SK-N-SH (cell line): Measurements from ENCODE around the gene MYO16. TPM values are rescaled to one million over a fixed set of nuclear protein-coding genes. Genes with fewer than 3 reads are reported as not detected.

Experiments
- CTCF ChIA-PET: fragments of 300-600, 350-600 bp; formaldehyde crosslinking; extraction: SDS; loops from one replicate; lab custom pipeline; 2021; lab: Yijun Ruan, JAX
- POLR2A ChIA-PET: fragments of 350-600 bp; sonication (Branson Sonifier 250); formaldehyde crosslinking; extraction: SDS; loops from one replicate; lab custom pipeline; 2020; ENCODE audit warnings: antibody characterized with exemption, inconsistent platforms; lab: Yijun Ruan, JAX
- DNase-seq: peaks from one replicate; pipeline ENCODE4 v3.0.0; 2012
- H2AFZ ChIP-seq: fragments of 200-600 bp; sonication (generic); 2 replicates; pipeline ENCODE4 v1.8.1; 2016; ENCODE audit warnings: antibody characterized with exemption, mild to moderate bottlenecking, low read depth
- H3F3A ChIP-seq: fragments of 200-600 bp; sonication (generic); replicated peaks from 2 replicates; pipeline ENCODE3; 2016; ENCODE audit warnings: antibody characterized with exemption, mild to moderate bottlenecking; ENCODE audit not compliant: insufficient read depth
- H3K27ac ChIP-seq, 2 experiments: fragments of 200-500 bp in 1 of 2; fragments of 200-600 bp in 1 of 2; sonication (Bioruptor generic) in 1 of 2; sonication (generic), shearing (Covaris generic) in 1 of 2; 2 replicates each; pipeline versions ENCODE4 v1.5.1 to v1.6.1; 2014 to 2016; ENCODE audit warnings: low read depth in 2 of 2, inconsistent platforms in 1 of 2, low read length in 1 of 2, mild to moderate bottlenecking in 1 of 2, mixed read lengths in 1 of 2
- H3K27me3 ChIP-seq: fragments of 200-600 bp; sonication (generic), shearing (Covaris generic); 2 replicates; pipeline ENCODE4 v1.6.1; 2016; ENCODE audit warnings: mixed run types; ENCODE audit not compliant: insufficient read depth
- H3K36me3 ChIP-seq, 2 experiments: fragments of 200-500 bp in 1 of 2; fragments of 200-600 bp in 1 of 2; sonication (Bioruptor generic) in 1 of 2; sonication (generic) in 1 of 2; replicated peaks in 1 of 2; 2 replicates each; pipeline versions ENCODE3 to v1.5.1; 2014 to 2016; ENCODE audit warnings: low read length in 1 of 2, mild to moderate bottlenecking in 1 of 2; ENCODE audit not compliant: insufficient read depth in 2 of 2, control insufficient read depth in 1 of 2
- H3K4me1 ChIP-seq, 2 experiments: fragments of 200-500 bp in 1 of 2; fragments of 200-600 bp in 1 of 2; sonication (Bioruptor generic) in 1 of 2; sonication (generic), shearing (Covaris generic) in 1 of 2; 2 replicates each; pipeline versions ENCODE4 v1.5.1 to v1.6.1; 2014 to 2016; ENCODE audit warnings: low read depth in 1 of 2, low read length in 1 of 2, mixed run types in 1 of 2; ENCODE audit not compliant: insufficient read depth in 2 of 2, control insufficient read depth in 1 of 2
- H3K4me2 ChIP-seq: fragments of 200-600 bp; sonication (generic), shearing (Covaris generic); 2 replicates; pipeline ENCODE4 v1.6.1; 2017; ENCODE audit warnings: mixed run types
- H3K4me3 ChIP-seq, 2 experiments: fragments of 200-500 bp in 1 of 2; fragments of 200-600 bp in 1 of 2; sonication (Bioruptor generic) in 1 of 2; sonication (generic), shearing (Covaris generic) in 1 of 2; 2 replicates each; pipeline versions ENCODE4 v1.5.1 to v1.8.1; 2014 to 2016; ENCODE audit warnings: low read depth in 2 of 2, inconsistent platforms in 1 of 2, low read length in 1 of 2, mild to moderate bottlenecking in 1 of 2, mixed read lengths in 1 of 2, moderate library complexity in 1 of 2
- H3K79me2 ChIP-seq: fragments of 200-600 bp; sonication (generic); 2 replicates; pipeline ENCODE4 v1.8.1; 2017; ENCODE audit warnings: mild to moderate bottlenecking; ENCODE audit not compliant: insufficient read depth
- H3K9ac ChIP-seq: fragments of 200-600 bp; sonication (generic); 2 replicates; pipeline ENCODE4 v1.6.1; 2017; ENCODE audit warnings: mixed run types
- H3K9me2 ChIP-seq: fragments of 200-600 bp; sonication (generic); 2 replicates; pipeline ENCODE4 v1.6.1; 2017; ENCODE audit warnings: mixed run types
- H3K9me3 ChIP-seq: fragments of 200-600 bp; sonication (generic); 2 replicates; pipeline ENCODE4 v1.6.1; 2017; ENCODE audit warnings: mixed run types, mild to moderate bottlenecking, moderate library complexity
- H4K20me1 ChIP-seq: fragments of 200-600 bp; sonication (generic); 2 replicates; pipeline ENCODE4 v1.6.1; 2017; ENCODE audit warnings: mild to moderate bottlenecking, mixed run types; ENCODE audit not compliant: insufficient read depth
- CHD2 ChIP-seq: fragments of 150-350 bp; IDR thresholded peaks from 2 replicates; pipeline ENCODE4 v1.6.1; 2018; ENCODE audit warnings: low read length; ENCODE audit not compliant: partially characterized antibody
- ELF1 ChIP-seq: IDR thresholded peaks from 2 replicates; pipeline ENCODE4 v1.4.0; 2012
- EP300 ChIP-seq, 2 experiments: IDR thresholded peaks; 2 replicates each; pipeline versions ENCODE4 v1.4.0 to v1.6.1; 2012; ENCODE audit warnings: borderline replicate concordance in 1 of 2, low read depth in 1 of 2, low read length in 1 of 2
- FOSL2 ChIP-seq: IDR thresholded peaks from 2 replicates; pipeline ENCODE4 v1.4.0; 2012; ENCODE audit warnings: low read depth, mild to moderate bottlenecking, moderate library complexity, borderline replicate concordance
- FOXJ3 ChIP-seq: sonication (generic); formaldehyde crosslinking; IDR thresholded peaks from 2 replicates; pipeline ENCODE4 v1.5.1; 2020; ENCODE audit warnings: mild to moderate bottlenecking, missing genetic modification reagents
- GABPA ChIP-seq: IDR thresholded peaks from 2 replicates; pipeline ENCODE4 v1.4.0; 2012; ENCODE audit warnings: low read depth, mild to moderate bottlenecking
- IRF3 ChIP-seq: fragments of 150-350 bp; IDR thresholded peaks from 2 replicates; pipeline ENCODE4 v1.6.1; 2016; ENCODE audit warnings: mild to moderate bottlenecking, low read depth, low read length
- JUND ChIP-seq: IDR thresholded peaks from 2 replicates; pipeline ENCODE4 v1.4.0; 2012
- MAX ChIP-seq: IDR thresholded peaks from 2 replicates; pipeline ENCODE4 v1.4.0; 2012; ENCODE audit warnings: low read depth
- MEF2A ChIP-seq: IDR thresholded peaks from 2 replicates; pipeline ENCODE4 v1.4.0; 2012; ENCODE audit warnings: low read depth, borderline replicate concordance
- MXI1 ChIP-seq: IDR thresholded peaks from 2 replicates; pipeline ENCODE4 v1.6.1; 2012; ENCODE audit warnings: mild to moderate bottlenecking, low read depth, low read length, improper control_type of control experiment
- NRF1 ChIP-seq: IDR thresholded peaks from 2 replicates; pipeline ENCODE4 v1.6.1; 2012; ENCODE audit warnings: low read depth, mild to moderate bottlenecking, low read length
- PBX3 ChIP-seq: IDR thresholded peaks from 2 replicates; pipeline ENCODE4; 2012
- POLR2AphosphoS5 ChIP-seq: IDR thresholded peaks from 2 replicates; pipeline ENCODE4 v1.6.1; 2012; ENCODE audit warnings: low read depth, low read length
- RAD21 ChIP-seq: IDR thresholded peaks from 2 replicates; pipeline ENCODE4 v1.6.1; 2012; ENCODE audit warnings: mild to moderate bottlenecking, low read length
- RCOR1 ChIP-seq: fragments of 150-350 bp; IDR thresholded peaks from 2 replicates; pipeline ENCODE4 v1.6.1; 2017; ENCODE audit warnings: antibody characterized with exemption, low read length
- REST ChIP-seq: IDR thresholded peaks from 2 replicates; pipeline ENCODE4 v1.6.1; 2012; ENCODE audit warnings: mild to moderate bottlenecking, low read depth, low read length, moderate library complexity
- RXRA ChIP-seq: IDR thresholded peaks from 2 replicates; pipeline ENCODE4 v1.4.0; 2012; ENCODE audit warnings: low read depth, mild to moderate bottlenecking, borderline replicate concordance
- TCF12 ChIP-seq: IDR thresholded peaks from 2 replicates; pipeline ENCODE4 v1.4.0; 2012
- USF1 ChIP-seq: IDR thresholded peaks from 2 replicates; pipeline ENCODE4 v1.4.0; 2012; ENCODE audit warnings: low read depth, borderline replicate concordance
- YY1 ChIP-seq: IDR thresholded peaks from 2 replicates; pipeline ENCODE4 v1.4.0; 2012; ENCODE audit warnings: low read depth, mild to moderate bottlenecking
- WGBS: methylation state at CpG from one replicate; pipeline ENCODE4 v1.1.6; 2017; ENCODE audit warnings: low lambda C conversion rate; 5-methylcytosine and 5-hydroxymethylcytosine counted together
- polyA plus RNA-seq, 3 experiments: library from polyadenylated mRNA; depleted of rRNA; stranded (reverse); fragments of >200 nt; gene quantifications; 2 replicates each; pipeline ENCODE4 v1.2.3, GENCODE V29; 2012

Gene MYO16
- polyA plus RNA-seq, 1 of the 3 experiments (the other 2 are of a cell fraction): 0.07 TPM

- DNase-seq: no peak
- POLR2A ChIA-PET: no interaction called here
Measured at GRCh38 chr13:108993346-108993745, 363.9 kb downstream of the MYO16 start.

GRCh38 chr13:108996430-108996829 is 367.0 kb downstream of the MYO16 start:
- Histone ChIP-seq H3F3A (no peaks in the 10 kb centered on the region), H3K4me3 (no peak overlapping the region), H3K9me3 (no peaks in the 10 kb centered on the region), H2AFZ (no peak overlapping the region), H3K27ac (no peak overlapping the region), H3K9me2 (no peaks in the 10 kb centered on the region), H3K4me2 (no peak overlapping the region), H3K4me1 (no peaks in the 10 kb centered on the region), H3K79me2 (no peaks in the 10 kb centered on the region), H3K27me3 (no peaks in the 10 kb centered on the region), H3K36me3 (no peaks in the 10 kb centered on the region), H3K9ac (no peak overlapping the region), H4K20me1 (no peaks in the 10 kb centered on the region)
- DNase-seq: no peak
- ChIA-PET CTCF (no interaction called here), POLR2A (no interaction called here)
- TF ChIP-seq POLR2AphosphoS5: no peak
- TF ChIP-seq GABPA: no peak
- TF ChIP-seq FOXJ3 (CRISPR knock-in tag): no peak
- no peak for TF ChIP-seq MEF2A
- no peak for TF ChIP-seq EP300 (IDR thresholded peaks at IDR 0.05; ENCODE audit: borderline replicate concordance in 1 of 2, low read depth in 1 of 2, low read length in 1 of 2)
- no peak for TF ChIP-seq RXRA
- no peak for TF ChIP-seq NRF1
- TF ChIP-seq YY1: no peak
- no peak for TF ChIP-seq PBX3
- no peak for TF ChIP-seq RCOR1
- TF ChIP-seq MAX: no peak
- no peak for TF ChIP-seq USF1
- no peak for TF ChIP-seq JUND
- TF ChIP-seq TCF12: no peak
- TF ChIP-seq CHD2: no peak
- TF ChIP-seq REST: no peak
- no peak for TF ChIP-seq ELF1

More at GRCh38 chr13:108993346-108993745, 363.9 kb downstream of the MYO16 start:
- H4K20me1 ChIP-seq: no peaks in the 10 kb centered on the region
- H3K9me3 ChIP-seq: no peaks in the 10 kb centered on the region
- no peak overlapping the region for H3K4me3 ChIP-seq
- H3K27me3 ChIP-seq: no peaks in the 10 kb centered on the region
- CTCF ChIA-PET: no interaction called here
- 69% methylated on average over 5 of the region's 5 CpGs for WGBS
- no peak overlapping the region for H3K27ac ChIP-seq
- H3K9ac ChIP-seq: no peak overlapping the region
- H3K79me2 ChIP-seq: no peaks in the 10 kb centered on the region
- H2AFZ ChIP-seq: no peak overlapping the region
- TF ChIP-seq GABPA (no peak), RCOR1 (no peak), FOSL2 (no peak), RAD21 (no peak), IRF3 (no peak), MXI1 (no peak), USF1 (no peak)
- H3K4me1 ChIP-seq: no peaks in the 10 kb centered on the region
- H3K36me3 ChIP-seq: no peaks in the 10 kb centered on the region
- H3K4me2 ChIP-seq: no peak overlapping the region
- no peaks in the 10 kb centered on the region for H3F3A ChIP-seq
- no peaks in the 10 kb centered on the region for H3K9me2 ChIP-seq
